HG03520 (cell line): ENCODE results near the gene UNC5CL.
"Not testable (repeated sequence)": the region's sequence is repeated elsewhere in the genome, so short reads cannot be mapped to it uniquely, and the experiment has no call there.

ENCODE experiments used
- ATAC-seq: cut with Tn5 transposase; IDR thresholded peaks from one replicate; pipeline ENCODE4 v1.9.1; 2021; ENCODE audit warnings: mild to moderate bottlenecking, moderate library complexity; ENCODE audit not compliant: unreplicated experiment

The UNC5CL gene

DNA sequence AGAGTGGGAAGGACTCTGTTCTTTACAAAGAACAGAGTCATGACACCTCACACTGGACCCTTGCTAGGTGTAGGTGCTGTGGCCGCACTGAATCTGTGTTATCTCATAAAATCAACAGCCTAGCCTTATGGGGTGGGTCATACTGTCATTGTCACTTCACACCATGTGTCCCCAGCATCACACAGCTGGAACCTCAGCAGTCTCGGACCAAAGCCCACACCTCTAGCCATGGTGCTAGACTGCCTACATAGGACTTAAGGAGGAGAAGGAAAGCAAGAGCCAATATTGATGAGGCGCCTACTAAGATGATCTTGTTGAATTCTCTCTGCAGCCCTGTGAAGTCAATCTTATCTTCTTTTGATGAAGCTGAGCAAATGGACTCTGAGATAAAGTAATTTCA, 31.0 kb downstream of the UNC5CL start:
- no peak for ATAC-seq

DNA sequence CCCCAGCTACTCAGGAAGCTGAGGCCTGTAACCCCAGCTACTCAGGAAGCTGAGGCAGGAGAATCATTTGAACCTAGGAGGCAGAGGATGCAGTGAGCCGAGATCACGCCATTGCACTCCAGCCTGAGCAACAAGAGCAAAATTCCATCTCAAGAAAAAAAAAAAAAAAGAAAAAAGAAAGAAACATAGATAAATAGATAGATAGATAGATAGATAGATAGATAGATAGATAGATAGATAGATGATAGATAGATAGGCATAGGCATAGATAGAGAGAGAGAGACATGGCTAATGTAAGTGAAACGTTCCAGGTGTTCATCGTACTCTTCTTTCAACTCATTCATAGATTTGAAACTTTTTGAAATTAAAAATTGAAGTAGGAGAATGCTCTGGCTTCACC, 32.0 kb downstream of the UNC5CL start:
- not testable (repeated sequence) for ATAC-seq

DNA sequence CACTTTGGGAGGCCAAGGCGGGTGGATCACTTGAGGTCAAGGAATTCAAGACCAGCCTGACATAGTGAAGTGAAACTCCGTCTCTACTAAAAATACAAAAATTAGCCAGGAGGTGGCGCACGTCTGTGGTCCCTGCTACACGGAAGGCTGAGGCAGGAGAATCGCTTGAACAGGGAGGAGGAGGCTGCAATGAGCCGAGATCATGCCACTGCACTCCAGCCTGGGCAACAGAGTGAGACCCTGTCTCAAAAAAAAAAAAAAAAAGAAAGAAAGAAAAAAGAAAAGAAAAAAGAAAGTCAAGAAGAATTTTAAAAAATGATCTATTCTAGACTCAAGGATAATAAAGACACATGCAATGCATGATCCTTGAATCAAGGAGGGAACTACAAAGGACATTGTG, 32.8 kb downstream of the UNC5CL start:
- ATAC-seq: not testable (repeated sequence)

DNA sequence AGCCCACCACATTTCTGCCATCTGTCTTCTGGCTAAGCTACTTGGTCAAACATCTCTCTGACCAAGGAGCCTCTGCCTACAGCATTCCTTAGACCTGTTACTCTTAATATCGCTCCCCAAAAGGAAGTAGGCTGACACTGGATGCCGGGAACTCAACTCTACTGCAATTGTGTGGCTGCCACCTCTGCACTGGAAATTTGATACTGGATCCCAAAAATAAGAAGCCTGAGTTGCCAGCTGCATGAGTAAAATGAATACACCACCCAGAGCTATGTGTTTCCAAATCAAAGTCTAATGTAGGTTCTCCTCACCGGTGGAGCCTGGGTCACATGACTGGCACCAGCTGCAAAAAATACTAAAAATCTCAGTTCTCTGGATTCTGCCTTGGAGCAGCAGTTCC, 36.9 kb downstream of the UNC5CL start:
- no peak for ATAC-seq

DNA sequence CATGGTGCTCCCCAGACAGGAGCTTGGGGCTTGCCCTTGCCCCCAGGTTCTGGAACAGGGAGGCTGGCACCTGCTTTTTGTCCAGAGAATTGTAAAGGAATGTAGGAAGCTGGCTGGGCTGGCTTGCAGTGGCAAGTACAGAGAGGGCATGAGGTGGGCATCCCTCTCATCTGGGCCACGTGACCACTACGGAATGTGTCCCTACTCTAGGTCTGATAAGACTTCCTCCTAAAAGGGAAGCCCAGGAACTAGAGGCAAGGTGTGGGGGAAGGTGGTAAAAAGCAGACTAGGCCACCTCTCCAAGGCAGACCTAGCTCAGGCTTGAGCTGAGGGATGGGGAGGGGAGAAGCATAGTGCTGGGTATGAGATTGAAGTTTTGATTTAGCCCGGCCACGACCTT, 38.8 kb downstream of the UNC5CL start:
- ATAC-seq: no peak

DNA sequence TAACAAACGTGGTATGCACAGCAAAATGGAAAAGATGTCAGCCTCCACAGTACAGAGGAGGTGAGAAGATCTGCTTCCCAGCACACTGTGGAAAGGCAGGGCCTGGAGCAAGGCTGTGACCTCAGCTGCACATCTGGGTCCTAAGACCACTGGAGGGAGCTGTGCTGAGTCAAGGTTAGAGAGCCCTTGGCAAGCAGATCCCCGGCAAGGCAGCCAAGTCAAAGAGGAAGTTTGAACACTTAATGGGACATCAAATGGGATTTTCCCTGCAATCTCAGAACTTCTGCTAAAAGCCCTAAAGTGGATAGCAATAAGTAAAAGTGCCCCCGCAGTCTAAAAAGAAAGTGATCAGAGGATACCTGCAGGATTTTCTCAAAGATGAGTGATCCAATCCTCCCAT, 39.5 kb downstream of the UNC5CL start:
- ATAC-seq: no peak

DNA sequence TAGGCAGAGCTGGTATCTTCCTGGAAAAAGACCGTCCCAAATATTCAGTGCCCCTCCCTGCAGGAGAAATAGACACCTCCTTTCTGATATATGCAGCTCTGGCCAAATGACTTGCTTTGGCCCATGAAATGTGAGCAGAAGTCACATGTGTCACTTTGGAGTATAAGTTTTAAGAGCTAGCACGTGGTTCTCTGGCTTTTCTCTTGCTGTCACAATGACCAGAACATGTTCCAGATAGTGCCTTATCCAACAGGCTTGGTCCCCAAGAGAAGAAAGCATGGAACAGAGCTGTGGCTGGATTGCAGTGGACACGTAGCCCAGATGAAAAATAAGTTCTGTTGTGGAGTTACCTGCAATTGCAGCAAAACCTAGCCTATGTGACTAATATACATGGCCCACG, 40.4 kb downstream of the UNC5CL start:
- no peak for ATAC-seq

DNA sequence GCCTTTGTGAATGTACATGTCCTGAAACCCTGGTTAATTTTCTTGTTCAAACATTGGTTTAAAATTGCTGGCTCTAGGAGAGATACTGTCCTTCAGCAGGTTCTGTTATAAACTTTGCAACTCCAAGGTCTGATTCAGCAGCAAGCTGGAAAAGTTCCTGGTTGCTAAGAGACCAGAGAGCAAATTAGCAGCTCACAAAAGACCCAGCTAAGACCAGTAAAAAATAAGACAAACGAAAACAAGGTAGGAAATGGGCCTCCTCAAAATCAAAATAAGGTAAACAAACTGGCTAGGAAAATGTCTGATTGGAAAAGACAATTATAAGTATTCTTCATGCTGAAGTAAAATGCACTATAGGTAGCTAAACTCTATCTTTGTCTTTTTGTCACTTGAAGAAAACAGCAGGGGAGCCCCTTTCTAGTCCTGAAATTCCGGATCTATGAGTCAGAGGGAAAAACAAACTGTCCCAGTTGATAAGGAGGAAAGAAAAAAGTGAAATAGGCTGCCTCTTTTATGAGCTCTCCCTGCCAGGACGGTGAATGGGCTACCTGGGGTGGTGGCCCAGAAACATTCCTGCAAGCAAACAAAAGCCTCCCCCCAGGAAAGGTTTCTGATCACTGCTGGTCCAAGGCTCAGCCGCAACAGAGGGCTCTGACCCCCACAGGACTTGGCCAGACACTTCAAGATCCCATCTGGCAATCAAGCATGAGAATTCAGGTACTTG, 41.6 kb downstream of the UNC5CL start:
- ATAC-seq: no peak

DNA sequence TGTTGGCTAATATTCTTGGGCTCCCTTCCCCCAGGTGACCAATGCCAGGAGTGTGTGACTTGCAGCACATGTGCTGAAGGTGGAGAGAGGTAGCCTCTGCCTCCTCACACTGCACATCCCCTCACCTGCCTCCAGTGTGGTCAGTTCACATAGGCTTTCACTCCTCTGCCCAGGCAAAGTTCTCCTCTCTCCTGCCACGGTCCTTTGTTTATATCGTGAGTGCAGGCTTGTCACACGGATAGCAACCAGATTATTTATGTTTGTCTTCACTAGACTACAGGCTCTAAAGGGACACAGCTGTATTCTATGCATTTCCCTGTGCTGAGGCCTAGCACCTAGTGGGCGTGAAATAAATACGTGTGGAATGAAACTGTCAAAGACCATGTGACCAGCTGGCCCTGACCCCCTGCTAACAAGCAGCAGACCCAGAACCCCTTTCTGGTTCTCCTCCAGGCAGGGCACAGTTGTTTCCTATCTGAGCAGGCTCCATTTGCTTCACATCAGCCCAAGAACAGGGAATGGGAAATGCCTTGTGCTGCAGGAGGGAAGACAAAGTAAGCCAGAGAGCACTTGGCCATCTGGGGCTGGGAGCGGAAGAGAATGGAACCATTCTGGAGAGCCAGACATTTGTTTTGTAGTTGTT, 42.3 kb downstream of the UNC5CL start:
- no peak for ATAC-seq

DNA sequence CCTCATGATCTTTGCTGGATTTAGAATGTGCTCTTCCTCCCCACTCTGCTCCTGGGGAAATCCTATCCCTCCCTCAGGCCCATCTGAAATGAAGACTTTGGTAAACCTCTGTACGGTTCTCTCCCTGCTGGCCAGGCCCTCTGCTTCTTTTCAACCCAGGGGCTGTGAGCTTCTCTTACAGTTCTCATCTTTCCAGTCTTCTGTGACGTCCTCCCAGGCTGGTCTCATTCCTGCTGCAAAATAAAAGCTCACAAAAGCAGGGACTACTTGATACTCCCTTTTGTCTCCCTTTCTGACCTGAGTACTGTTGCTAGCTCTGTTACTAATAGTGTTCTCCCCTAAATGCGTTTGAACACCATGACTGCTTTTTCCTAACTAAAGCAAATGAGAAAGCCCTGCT, 46.3 kb downstream of the UNC5CL start:
- no peak for ATAC-seq

DNA sequence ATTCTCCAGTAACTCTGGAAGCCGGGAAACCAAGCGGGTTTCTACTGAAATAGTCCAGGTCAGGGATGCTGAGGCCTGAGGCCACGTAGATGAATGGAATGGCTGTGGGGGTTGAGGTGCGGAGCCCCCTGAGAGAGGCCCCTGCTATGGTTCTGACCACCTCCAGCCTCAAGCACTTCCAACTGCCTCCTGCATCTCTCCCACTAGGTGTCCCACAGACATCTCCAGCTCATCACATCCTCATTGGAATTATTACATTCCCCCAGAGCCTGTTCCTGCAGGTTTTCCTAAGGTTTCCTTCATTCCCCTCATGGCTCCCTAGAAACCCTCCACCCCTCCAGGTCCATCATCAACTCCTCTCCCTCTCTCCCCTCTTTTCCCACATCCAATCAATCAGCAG, 48.7 kb downstream of the UNC5CL start:
- ATAC-seq: no peak

DNA sequence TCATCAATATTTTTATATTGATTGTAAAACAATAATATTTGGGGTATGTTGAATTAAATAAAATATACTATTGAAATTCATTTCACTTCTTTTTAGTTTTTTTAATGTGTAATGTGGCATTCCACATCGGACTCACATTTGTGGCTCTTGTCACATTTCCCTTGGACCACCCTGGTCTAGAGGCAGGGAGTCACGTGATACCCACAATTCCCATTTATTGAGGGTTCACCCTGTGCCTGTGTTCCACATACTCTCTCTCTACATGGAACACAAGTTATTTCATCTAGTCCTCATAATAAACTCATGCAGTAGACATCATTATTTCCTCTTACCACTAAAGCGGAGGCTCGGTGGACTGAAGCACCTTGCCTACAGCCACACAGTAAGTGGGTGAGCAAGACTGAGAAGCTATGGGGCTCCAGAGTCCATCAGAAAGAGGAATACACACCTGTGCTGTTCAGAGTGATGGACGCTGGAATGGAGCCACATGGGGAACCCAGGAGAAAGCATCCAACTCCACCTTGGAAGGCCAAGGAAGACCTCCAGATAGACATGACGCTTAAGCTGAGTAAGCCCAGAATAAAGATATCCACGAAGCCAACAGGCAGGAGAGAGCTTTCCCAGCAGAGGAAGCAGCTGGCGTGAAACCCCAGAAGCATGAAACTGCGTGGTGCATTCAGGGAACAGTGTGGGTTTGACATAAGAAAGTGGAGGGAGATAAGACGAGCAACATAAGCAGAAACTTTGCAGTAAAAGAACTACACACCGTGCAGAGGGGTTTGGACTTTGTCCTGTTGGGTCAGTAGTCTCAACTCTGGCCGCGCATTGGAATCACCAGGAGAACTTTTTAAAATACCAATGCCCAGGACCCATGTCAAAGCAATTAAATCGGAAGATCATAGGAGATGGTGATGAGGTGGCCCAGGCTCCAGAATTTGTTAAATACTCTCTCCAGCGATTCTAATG, 49.5 kb downstream of the UNC5CL start:
- ATAC-seq: no peak

DNA sequence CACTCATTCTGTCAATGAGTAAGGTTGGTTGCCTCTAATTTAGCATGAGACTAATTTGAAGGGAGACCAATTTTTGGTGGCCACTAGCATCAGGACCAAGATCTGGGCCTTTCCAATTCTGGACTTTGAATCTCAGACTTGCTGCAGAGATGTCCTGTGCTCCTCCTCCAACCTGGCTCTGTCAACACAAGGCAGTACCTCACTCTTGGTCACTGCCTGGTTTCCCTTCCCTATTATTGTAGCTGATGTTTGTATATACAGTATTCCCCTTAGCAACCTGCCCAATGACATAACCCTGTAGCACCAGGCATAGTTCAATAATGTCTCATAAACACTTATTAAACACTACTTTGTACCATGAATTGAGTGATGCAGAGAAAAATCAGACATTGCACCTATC, 50.4 kb downstream of the UNC5CL start:
- ATAC-seq: no peak

DNA sequence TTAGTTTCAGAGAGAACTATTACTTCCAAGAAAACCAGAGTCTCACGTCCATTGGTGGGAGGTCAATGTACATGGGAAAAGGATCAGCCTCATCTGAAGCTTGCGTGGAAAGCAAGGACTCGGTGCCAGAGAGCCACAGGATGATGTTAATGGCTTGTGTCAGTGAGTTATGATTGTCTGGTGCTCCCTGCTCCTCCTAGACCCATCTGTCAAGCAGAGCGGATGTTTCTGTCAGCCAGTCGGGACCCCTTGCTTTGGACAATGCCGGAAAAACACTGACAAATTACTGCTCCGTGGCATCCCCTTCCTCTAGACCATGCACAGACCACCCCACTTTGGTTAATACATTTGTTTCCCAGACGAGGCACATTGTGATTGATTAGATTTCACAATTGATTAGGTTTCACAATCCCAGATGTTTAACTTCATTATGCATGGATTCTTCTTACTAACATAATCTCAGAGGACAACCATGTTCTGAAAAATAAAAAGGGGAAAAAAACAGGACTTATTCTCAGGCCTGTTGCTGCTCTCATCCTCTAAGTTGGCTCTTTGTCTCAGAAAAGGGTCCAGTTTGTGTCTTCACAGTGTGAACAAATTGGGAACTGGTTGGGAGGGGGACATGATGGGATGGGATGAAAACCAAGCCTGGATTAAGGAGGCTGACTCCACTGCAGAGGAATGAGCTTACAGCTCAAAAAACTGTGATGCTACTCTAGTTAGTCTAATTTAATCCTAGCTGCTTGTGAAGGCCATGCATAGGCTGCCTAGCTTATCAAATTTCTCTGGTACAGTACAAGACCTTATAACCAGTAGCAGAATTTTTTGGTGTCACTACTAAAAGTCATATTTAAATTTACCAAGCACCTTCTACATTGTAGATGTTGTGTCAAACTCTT, 51.9 kb downstream of the UNC5CL start:
- ATAC-seq: no peak

DNA sequence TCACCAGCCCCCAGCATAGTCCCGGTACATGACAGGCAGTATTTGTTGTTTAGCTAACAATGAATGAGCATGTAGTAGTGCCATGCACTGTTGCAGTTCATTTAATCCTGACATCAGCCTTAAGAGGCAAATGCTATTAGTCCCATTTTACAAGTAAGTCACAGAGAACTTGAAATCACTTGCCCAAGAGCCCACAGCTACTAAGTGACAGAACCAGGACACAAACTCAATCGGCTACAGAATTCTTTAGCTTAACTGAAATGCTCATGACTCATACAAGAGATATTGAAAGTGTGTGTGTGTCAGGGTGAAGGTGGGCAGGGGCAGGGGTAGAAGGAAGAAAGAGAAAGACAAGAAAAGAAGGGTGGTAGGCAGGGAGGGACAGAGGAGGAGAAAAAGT, 52.7 kb downstream of the UNC5CL start:
- ATAC-seq: no peak

DNA sequence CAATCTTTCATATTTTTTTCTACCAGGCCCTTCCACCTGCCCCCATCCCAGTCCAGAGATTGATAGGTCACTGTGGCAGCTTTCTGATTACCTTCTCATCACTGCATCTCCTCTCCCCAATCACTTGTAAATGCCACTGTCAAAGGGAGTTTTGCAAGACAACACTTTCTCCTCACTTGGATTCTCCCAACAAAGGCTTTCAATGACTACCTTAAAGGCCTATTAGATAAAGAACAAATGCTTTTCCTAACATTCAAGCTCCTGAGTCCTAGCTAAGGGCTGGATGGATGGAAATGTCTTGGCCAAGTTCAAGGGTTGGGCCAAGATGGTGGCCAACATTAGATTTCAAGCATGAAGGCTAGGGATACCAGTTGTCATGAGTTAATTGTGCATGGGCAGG, 55.3 kb downstream of the UNC5CL start:
- no peak for ATAC-seq

DNA sequence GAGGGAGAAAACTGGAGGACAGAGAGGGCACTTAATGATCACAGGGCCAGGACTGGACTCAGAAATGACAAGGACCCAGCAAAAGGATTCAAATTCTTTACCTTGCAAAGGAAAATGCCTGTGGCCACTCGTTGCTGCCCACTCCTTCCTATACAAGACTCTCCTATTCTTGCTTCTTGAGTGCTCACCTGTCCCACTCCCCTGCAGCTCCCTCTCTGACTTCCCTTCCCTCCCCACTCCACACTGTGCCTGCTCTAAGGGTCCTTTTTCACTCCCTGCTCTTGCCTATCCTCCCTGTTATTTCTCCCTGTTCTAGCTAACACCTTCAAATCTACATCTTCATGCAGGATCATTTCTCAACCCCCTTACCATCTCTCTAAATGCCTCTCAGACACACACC, 56.1 kb downstream of the UNC5CL start:
- no peak for ATAC-seq

DNA sequence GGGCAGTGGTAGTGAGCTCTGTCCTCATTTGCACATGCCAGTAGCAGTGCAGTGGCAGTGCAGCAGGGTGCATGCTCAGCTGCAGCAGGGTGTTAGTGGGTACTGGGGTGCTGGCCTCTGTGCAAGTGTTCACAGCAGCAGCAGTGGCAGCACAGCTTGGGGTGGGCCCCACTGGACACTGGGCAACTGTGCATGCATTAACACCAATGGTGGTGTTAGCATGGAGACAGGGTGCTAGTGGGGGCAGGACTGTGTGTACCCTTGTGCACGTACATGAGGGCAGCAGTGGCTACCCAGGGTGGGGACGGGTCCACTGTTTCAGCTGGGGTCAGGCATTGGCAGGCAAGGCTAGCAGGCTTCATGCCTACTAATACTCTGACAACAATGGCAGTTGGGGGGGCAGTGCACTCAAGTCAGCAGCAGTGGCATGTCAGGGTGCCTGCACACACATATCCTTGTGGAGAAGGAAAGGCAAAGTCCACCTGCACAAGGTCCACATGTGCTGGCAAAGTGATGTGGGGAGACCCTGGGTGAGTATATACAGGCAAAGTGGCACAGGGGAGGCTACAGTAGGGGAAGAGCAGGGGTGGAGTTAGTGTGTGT, 60.2 kb downstream of the UNC5CL start:
- no peak for ATAC-seq

DNA sequence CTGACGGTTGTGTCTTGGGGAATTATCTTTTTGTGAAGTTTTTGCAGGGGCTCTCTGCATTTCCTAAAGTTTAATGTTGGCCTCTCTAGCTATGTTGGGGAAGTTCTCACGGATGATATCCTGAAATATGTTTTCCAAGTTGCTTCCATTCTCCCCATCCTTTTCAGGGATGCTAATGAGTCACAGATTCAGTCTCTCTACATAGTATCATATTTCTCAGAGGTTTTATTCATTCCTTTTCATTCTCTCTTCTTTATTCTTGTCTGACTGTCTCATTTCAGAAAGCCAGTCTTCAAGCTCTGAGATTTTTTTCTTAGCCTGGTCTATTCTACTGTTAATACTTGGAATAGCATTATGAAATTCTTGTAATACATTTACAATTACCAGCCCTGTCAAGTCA, 61.3 kb downstream of the UNC5CL start:
- no peak for ATAC-seq

DNA sequence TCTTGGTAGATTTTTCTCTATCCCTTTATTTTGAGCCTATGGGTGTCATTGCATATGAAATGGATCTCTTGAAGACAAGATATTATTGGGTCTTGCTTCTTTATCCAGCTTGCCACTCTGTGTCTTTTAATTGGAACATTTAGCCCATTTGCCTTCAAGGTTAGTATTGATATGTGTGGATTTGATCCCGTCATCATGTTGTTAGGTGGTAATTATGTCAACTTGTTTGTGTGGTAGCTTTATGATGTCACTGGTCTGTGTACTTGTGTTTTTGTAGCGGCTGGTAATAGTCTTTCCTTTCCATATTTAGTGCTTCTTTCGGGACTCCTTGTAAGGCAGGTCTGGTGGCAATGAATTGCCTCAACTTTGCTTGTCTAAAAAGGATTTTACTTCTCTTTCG, 61.9 kb downstream of the UNC5CL start:
- ATAC-seq: no peak
